Sigmoid colon (tissue), 4 donors: ENCODE data around the gene ABLIM1.

Experiments used
- EP300 ChIP-seq, 4 donors: sonication (generic); formaldehyde crosslinking; IDR thresholded peaks; one replicate each; pipeline ENCODE4 v1.6.1; 2017; ENCODE audit warnings: antibody characterized with exemption in 4 of 4
- POLR2A ChIP-seq, 2 donors: fragments of 450-650 bp; IDR thresholded peaks; one replicate each; pipeline ENCODE4 v1.6.1; 2016; ENCODE audit warnings: antibody characterized with exemption in 2 of 2, mild to moderate bottlenecking in 2 of 2, moderate library complexity in 2 of 2
- POLR2AphosphoS5 ChIP-seq, 4 donors: sonication (generic); formaldehyde crosslinking; IDR thresholded peaks; one replicate each; pipeline ENCODE4 v1.6.1; 2017; ENCODE audit warnings: antibody characterized with exemption in 4 of 4
- TF ChIP-seq, protein P1 (sequence below), 4 experiments: fragments of 450-650 bp in 3 of 4; fragments of 200-600 bp in 1 of 4; IDR thresholded peaks; one replicate each; pipeline ENCODE4 v1.5.1; 2016 to 2019; ENCODE audit warnings: antibody characterized with exemption in 4 of 4, mild to moderate bottlenecking in 3 of 4, moderate library complexity in 2 of 4

DNA sequence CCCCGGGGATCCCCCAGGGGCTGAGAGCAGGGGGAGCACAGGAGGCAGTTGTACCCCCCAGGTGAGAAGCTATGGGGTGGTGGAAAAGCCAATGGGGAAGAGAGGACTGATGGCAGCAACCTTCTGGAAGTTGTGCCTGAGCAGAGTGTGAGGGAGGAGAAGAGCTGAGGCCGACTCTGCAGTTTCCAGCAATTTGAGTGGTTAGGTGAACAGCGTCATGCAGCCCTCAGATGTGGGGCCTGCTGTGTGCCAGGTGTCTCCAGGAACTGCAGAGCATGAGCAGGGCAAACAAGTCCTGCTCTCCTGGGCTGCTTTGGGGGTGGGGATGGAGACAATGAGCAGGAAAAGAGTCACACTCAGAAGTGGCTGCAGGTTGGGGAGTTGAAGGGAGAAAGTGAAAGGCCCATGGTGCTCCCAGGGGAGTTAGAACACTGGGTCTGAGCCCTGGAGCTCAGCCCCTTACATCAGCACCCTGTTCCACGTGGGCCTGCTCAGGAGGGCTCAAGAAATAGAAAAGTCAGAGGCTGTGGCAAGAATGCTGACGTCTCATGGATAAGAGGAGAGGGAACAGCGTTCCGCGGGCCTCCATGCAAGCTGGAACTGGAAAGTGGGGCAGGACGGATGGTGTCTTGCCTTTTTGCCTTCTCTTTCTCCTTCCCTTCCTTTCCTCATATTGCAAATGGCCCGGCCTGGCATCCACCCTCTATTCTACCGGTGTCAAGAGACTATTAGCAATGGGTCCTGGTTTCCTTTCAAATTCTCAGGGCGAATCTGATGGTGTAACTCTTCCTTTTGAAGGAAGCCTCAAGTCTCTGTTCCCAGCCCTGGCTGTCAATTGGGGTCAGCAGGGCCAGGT lies 249.7 kb downstream of the ABLIM1 start:
- TF ChIP-seq, protein P1, sequence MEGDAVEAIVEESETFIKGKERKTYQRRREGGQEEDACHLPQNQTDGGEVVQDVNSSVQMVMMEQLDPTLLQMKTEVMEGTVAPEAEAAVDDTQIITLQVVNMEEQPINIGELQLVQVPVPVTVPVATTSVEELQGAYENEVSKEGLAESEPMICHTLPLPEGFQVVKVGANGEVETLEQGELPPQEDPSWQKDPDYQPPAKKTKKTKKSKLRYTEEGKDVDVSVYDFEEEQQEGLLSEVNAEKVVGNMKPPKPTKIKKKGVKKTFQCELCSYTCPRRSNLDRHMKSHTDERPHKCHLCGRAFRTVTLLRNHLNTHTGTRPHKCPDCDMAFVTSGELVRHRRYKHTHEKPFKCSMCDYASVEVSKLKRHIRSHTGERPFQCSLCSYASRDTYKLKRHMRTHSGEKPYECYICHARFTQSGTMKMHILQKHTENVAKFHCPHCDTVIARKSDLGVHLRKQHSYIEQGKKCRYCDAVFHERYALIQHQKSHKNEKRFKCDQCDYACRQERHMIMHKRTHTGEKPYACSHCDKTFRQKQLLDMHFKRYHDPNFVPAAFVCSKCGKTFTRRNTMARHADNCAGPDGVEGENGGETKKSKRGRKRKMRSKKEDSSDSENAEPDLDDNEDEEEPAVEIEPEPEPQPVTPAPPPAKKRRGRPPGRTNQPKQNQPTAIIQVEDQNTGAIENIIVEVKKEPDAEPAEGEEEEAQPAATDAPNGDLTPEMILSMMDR (IDR thresholded peaks at IDR 0.05), result no peak
- TF ChIP-seq POLR2A (IDR thresholded peaks at IDR 0.05) (no peak), POLR2AphosphoS5 (IDR thresholded peaks at IDR 0.05) (no peak), EP300 (IDR thresholded peaks at IDR 0.05) (no peak)
